ENCODE results near the gene CYREN.

GRCh38 chr7:135190703-135191102 lies 20.2 kb upstream of the CYREN start:
- TF ChIP-seq CTCF (conservative IDR thresholded peaks at IDR 0.05) (no peak), EZH2 (IDR thresholded peaks at IDR 0.05; ENCODE audit: low read depth) (no peak)
